GM12878 (cell line): Measurements from ENCODE around the gene IL23R.

ENCODE experiments used
- CBX5 ChIP-seq: sonication (generic); IDR thresholded peaks from 2 replicates; pipeline ENCODE4 v1.6.1; 2016; ENCODE audit warnings: low read depth, moderate library complexity, mild to moderate bottlenecking, inconsistent platforms
- HDAC2 ChIP-seq: fragments of 200-600 bp; sonication (generic); IDR thresholded peaks from 2 replicates; pipeline ENCODE4 v1.6.1; 2017
- POLR2A ChIP-seq: IDR thresholded peaks from 2 replicates; pipeline ENCODE4 v1.6.1; 2011; ENCODE audit warnings: low read depth, mild to moderate bottlenecking, low read length
- POLR2AphosphoS2 ChIP-seq: IDR thresholded peaks from 2 replicates; pipeline ENCODE4 v1.6.1; 2011; ENCODE audit warnings: low read depth, mild to moderate bottlenecking, low read length, improper control_type of control experiment, moderate library complexity
- STAT1 ChIP-seq: fragments of 450-650 bp; conservative IDR thresholded peaks from 2 replicates; pipeline ENCODE4 v1.6.1; 2014; ENCODE audit warnings: antibody characterized with exemption, mild to moderate bottlenecking
- ZSCAN29 ChIP-seq: fragments of 450-650 bp; IDR thresholded peaks from 2 replicates; pipeline ENCODE4 v1.6.1; 2017; ENCODE audit warnings: mild to moderate bottlenecking, moderate library complexity
- TF ChIP-seq, protein P1 (sequence below), 3 experiments: IDR thresholded peaks in 2 of 3; conservative IDR thresholded peaks in 1 of 3; 2 replicates each; pipeline ENCODE4 v1.5.1; 2011; ENCODE audit warnings: low read depth in 3 of 3, low read length in 3 of 3, mild to moderate bottlenecking in 3 of 3, control low read depth in 2 of 3, moderate library complexity in 2 of 3, inconsistent platforms in 1 of 3, mixed read lengths in 1 of 3; ENCODE audit not compliant: control insufficient read depth in 2 of 3, insufficient read depth in 1 of 3; ENCODE audit errors: extremely low read depth in 1 of 3
- TF ChIP-seq, protein P2 (sequence below): IDR thresholded peaks from 2 replicates; pipeline ENCODE4 v1.6.1; 2012; ENCODE audit warnings: low read depth, low read length, improper control_type of control experiment
- TF ChIP-seq, protein P3 (sequence below): fragments of 450-650 bp; formaldehyde crosslinking; IDR thresholded peaks from 2 replicates; pipeline ENCODE4 v1.5.0; 2022; ENCODE audit warnings: mild to moderate bottlenecking, missing genetic modification characterization

DNA sequence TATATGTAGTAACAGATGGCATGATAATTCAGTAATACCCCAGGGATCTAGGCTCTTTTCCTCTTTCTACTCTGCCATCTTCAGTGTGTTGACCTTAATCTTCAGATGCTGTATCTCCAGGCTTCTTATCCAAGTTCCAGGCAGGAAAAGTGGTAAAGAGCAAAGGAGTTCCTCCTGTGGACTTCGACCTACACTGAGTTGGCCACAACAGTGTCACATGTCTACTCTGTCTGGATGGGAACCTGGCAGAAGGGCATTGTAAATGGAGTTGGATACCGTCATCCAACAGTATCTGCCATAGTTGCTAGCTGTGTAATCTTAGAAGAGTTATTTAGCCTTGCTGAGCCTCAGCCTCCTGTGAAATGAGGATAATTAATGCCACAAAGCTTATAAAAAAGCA lies 21.9 kb downstream of the IL23R start:
- TF ChIP-seq, protein P1, sequence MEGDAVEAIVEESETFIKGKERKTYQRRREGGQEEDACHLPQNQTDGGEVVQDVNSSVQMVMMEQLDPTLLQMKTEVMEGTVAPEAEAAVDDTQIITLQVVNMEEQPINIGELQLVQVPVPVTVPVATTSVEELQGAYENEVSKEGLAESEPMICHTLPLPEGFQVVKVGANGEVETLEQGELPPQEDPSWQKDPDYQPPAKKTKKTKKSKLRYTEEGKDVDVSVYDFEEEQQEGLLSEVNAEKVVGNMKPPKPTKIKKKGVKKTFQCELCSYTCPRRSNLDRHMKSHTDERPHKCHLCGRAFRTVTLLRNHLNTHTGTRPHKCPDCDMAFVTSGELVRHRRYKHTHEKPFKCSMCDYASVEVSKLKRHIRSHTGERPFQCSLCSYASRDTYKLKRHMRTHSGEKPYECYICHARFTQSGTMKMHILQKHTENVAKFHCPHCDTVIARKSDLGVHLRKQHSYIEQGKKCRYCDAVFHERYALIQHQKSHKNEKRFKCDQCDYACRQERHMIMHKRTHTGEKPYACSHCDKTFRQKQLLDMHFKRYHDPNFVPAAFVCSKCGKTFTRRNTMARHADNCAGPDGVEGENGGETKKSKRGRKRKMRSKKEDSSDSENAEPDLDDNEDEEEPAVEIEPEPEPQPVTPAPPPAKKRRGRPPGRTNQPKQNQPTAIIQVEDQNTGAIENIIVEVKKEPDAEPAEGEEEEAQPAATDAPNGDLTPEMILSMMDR (IDR thresholded peaks at IDR 0.05 in 2 of 3, conservative IDR thresholded peaks at IDR 0.05 in 1 of 3; ENCODE audit: control insufficient read depth in 2 of 3, extremely low read depth in 1 of 3, insufficient read depth in 1 of 3, low read depth in 3 of 3, low read length in 3 of 3), result no peak
- TF ChIP-seq STAT1, result no peak
- TF ChIP-seq CBX5, result no peak
- TF ChIP-seq HDAC2, result no peak
- TF ChIP-seq, protein P2, sequence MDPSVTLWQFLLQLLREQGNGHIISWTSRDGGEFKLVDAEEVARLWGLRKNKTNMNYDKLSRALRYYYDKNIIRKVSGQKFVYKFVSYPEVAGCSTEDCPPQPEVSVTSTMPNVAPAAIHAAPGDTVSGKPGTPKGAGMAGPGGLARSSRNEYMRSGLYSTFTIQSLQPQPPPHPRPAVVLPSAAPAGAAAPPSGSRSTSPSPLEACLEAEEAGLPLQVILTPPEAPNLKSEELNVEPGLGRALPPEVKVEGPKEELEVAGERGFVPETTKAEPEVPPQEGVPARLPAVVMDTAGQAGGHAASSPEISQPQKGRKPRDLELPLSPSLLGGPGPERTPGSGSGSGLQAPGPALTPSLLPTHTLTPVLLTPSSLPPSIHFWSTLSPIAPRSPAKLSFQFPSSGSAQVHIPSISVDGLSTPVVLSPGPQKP, result no peak
- no peak for TF ChIP-seq ZSCAN29
- TF ChIP-seq POLR2A, result no peak
- TF ChIP-seq, protein P3, sequence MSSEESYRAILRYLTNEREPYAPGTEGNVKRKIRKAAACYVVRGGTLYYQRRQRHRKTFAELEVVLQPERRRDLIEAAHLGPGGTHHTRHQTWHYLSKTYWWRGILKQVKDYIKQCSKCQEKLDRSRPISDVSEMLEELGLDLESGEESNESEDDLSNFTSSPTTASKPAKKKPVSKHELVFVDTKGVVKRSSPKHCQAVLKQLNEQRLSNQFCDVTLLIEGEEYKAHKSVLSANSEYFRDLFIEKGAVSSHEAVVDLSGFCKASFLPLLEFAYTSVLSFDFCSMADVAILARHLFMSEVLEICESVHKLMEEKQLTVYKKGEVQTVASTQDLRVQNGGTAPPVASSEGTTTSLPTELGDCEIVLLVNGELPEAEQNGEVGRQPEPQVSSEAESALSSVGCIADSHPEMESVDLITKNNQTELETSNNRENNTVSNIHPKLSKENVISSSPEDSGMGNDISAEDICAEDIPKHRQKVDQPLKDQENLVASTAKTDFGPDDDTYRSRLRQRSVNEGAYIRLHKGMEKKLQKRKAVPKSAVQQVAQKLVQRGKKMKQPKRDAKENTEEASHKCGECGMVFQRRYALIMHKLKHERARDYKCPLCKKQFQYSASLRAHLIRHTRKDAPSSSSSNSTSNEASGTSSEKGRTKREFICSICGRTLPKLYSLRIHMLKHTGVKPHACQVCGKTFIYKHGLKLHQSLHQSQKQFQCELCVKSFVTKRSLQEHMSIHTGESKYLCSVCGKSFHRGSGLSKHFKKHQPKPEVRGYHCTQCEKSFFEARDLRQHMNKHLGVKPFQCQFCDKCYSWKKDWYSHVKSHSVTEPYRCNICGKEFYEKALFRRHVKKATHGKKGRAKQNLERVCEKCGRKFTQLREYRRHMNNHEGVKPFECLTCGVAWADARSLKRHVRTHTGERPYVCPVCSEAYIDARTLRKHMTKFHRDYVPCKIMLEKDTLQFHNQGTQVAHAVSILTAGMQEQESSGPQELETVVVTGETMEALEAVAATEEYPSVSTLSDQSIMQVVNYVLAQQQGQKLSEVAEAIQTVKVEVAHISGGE (CRISPR knock-in tag), result no peak
- no peak for TF ChIP-seq POLR2AphosphoS2
